HCT116 (cell line): ENCODE data around the gene TMEFF2. TPM values are rescaled to one million over a fixed set of nuclear protein-coding genes. Genes with fewer than 3 reads are reported as not detected.

Experiments used
- ATAC-seq: fragments of 200-7000 bp; cut with Tn5 transposase; 2 replicates; pipeline ENCODE4 v1.9.1; 2020; ENCODE audit warnings: mild to moderate bottlenecking, moderate library complexity
- BruUV-seq: library from RNA; stranded (reverse); fragments of 400-500 nt; replicated peaks from 2 replicates; lab custom pipeline; 2021; lab: Mats Ljungman, UMichigan
- CTCF ChIA-PET: fragments of 300-600 bp; sonication (Branson Sonifier 250); formaldehyde crosslinking; loops from one replicate; lab custom pipeline; 2021; ENCODE audit warnings: antibody characterized with exemption; lab: Charles Lee
- POLR2A ChIA-PET: fragments of 300-600, 350-600 bp; sonication (Branson Sonifier 250); formaldehyde crosslinking; loops from one replicate; lab custom pipeline; 2021; ENCODE audit warnings: antibody characterized with exemption; lab: Charles Lee
- RAD21 ChIA-PET, 2 experiments: fragments of 300-600 bp; sonication (Branson Sonifier 250); formaldehyde crosslinking; loops; one replicate each; lab custom pipeline; 2023; ENCODE audit warnings: low total read pairs in 2 of 2; ENCODE audit not compliant: uncharacterized antibody in 2 of 2, unreplicated experiment in 2 of 2, low non-redundant PET in 1 of 2; lab: Charles Lee
- DNase-seq: peaks from one replicate; pipeline ENCODE4 v3.0.0-alpha.2; 2010; ENCODE audit warnings: low read depth, low spot score
- H2AFZ ChIP-seq: fragments of 200-600 bp; shearing (Covaris generic), sonication (generic); 2 replicates; pipeline ENCODE4 v1.6.1; 2017; ENCODE audit warnings: low read depth, mixed run types, mixed read lengths, antibody characterized with exemption, low read length; ENCODE audit not compliant: poor library complexity, severe bottlenecking
- H3K27ac ChIP-seq: 2 replicates; pipeline ENCODE4 v1.5.1; 2012; ENCODE audit warnings: low read depth, low read length
- H3K27me3 ChIP-seq: fragments of 200-600 bp; sonication (generic); 2 replicates; pipeline ENCODE4 v1.6.1; 2016; ENCODE audit warnings: mixed run types, low read length, mixed read lengths; ENCODE audit not compliant: insufficient read depth
- H3K36me3 ChIP-seq, 2 experiments: fragments of 200-500 bp in 1 of 2; fragments of 200-600 bp in 1 of 2; sonication (Bioruptor generic) in 1 of 2; sonication (generic) in 1 of 2; 2 replicates each; pipeline versions ENCODE4 v1.5.1 to v1.6.1; 2014 to 2016; ENCODE audit warnings: low read length in 2 of 2, inconsistent platforms in 1 of 2, mixed read lengths in 1 of 2, mixed run types in 1 of 2; ENCODE audit not compliant: insufficient read depth in 2 of 2, control insufficient read depth in 1 of 2
- H3K4me1 ChIP-seq, 2 experiments: fragments of 200-600 bp in 1 of 2; sonication (generic) in 1 of 2; 2 replicates each; pipeline versions ENCODE4 v1.5.1 to v1.6.1; 2012 to 2017; ENCODE audit warnings: low read length in 2 of 2, inconsistent platforms in 1 of 2, mild to moderate bottlenecking in 1 of 2, mixed read lengths in 1 of 2, mixed run types in 1 of 2, moderate library complexity in 1 of 2; ENCODE audit not compliant: insufficient read depth in 2 of 2, control insufficient read depth in 1 of 2
- H3K4me2 ChIP-seq: fragments of 200-600 bp; sonication (generic); 2 replicates; pipeline ENCODE4 v1.6.1; 2017; ENCODE audit warnings: mixed run types, low read length, mixed read lengths
- H3K4me3 ChIP-seq, 2 experiments: fragments of 200-600 bp in 1 of 2; sonication (generic) in 1 of 2; replicated peaks in 1 of 2; 2 replicates each; pipeline ENCODE4 v1.5.1; 2011 to 2016; ENCODE audit warnings: low read length in 2 of 2, control low read depth in 1 of 2, low read depth in 1 of 2, mild to moderate bottlenecking in 1 of 2, mixed read lengths in 1 of 2, mixed run types in 1 of 2
- H3K79me2 ChIP-seq: fragments of 200-600 bp; sonication (generic); 2 replicates; pipeline ENCODE4 v1.6.1; 2017; ENCODE audit warnings: mild to moderate bottlenecking, mixed run types, low read length, moderate library complexity, mixed read lengths; ENCODE audit not compliant: insufficient read depth
- H3K9ac ChIP-seq: fragments of 200-600 bp; sonication (generic); 2 replicates; pipeline ENCODE4 v1.6.1; 2016; ENCODE audit warnings: low read length, mixed read lengths
- H3K9me2 ChIP-seq: fragments of 200-600 bp; sonication (generic), shearing (Covaris generic); 2 replicates; pipeline ENCODE4 v1.6.1; 2017; ENCODE audit warnings: mixed run types, mild to moderate bottlenecking, moderate library complexity; ENCODE audit not compliant: insufficient read depth
- H3K9me3 ChIP-seq, 2 experiments: fragments of 200-500 bp in 1 of 2; fragments of 200-600 bp in 1 of 2; sonication (Bioruptor generic) in 1 of 2; sonication (generic) in 1 of 2; 2 replicates each; pipeline ENCODE4 v1.6.1; 2014 to 2017; ENCODE audit warnings: low read length in 2 of 2, mixed read lengths in 2 of 2, inconsistent platforms in 1 of 2, low read depth in 1 of 2, mild to moderate bottlenecking in 1 of 2, mixed run types in 1 of 2, moderate library complexity in 1 of 2; ENCODE audit not compliant: control insufficient read depth in 1 of 2, insufficient read depth in 1 of 2
- H4K20me1 ChIP-seq: fragments of 200-600 bp; sonication (generic), shearing (Covaris generic); 2 replicates; pipeline ENCODE4 v1.6.1; 2017; ENCODE audit warnings: mixed run types, mild to moderate bottlenecking, moderate library complexity; ENCODE audit not compliant: insufficient read depth
- ATF3 ChIP-seq: IDR thresholded peaks from 2 replicates; pipeline ENCODE4 v1.6.1; 2012
- CEBPB ChIP-seq: IDR thresholded peaks from 2 replicates; pipeline ENCODE4 v1.6.1; 2012; ENCODE audit warnings: low read depth
- CTCF ChIP-seq, 3 experiments: fragments of 200-600 bp in 1 of 3; sonication (generic) in 1 of 3; IDR thresholded peaks in 2 of 3; conservative IDR thresholded peaks in 1 of 3; 2 replicates each; pipeline ENCODE4 v1.5.1; 2012 to 2017; ENCODE audit warnings: low read depth in 2 of 3, low read length in 2 of 3, antibody characterized with exemption in 1 of 3, borderline replicate concordance in 1 of 3, control low read depth in 1 of 3, mild to moderate bottlenecking in 1 of 3, mixed read lengths in 1 of 3, mixed run types in 1 of 3, moderate library complexity in 1 of 3; ENCODE audit not compliant: insufficient read depth in 1 of 3
- EGR1 ChIP-seq: IDR thresholded peaks from 2 replicates; pipeline ENCODE4 v1.6.1; 2012; ENCODE audit warnings: low read depth
- ELF1 ChIP-seq: IDR thresholded peaks from 2 replicates; pipeline ENCODE4 v1.6.1; 2012; ENCODE audit warnings: low read depth, borderline replicate concordance
- EZH2 ChIP-seq: fragments of 200-600 bp; sonication (generic); IDR thresholded peaks from 2 replicates; pipeline ENCODE4 v1.6.1; 2017; ENCODE audit warnings: antibody characterized with exemption, mixed run types
- EZH2phosphoT487 ChIP-seq: fragments of 200-600 bp; IDR thresholded peaks from 2 replicates; pipeline ENCODE4 v1.6.1; 2018; ENCODE audit warnings: antibody characterized with exemption, borderline replicate concordance
- FOSL1 ChIP-seq: IDR thresholded peaks from 2 replicates; pipeline ENCODE4 v1.6.1; 2012; ENCODE audit warnings: low read depth
- JUND ChIP-seq: IDR thresholded peaks from 2 replicates; pipeline ENCODE4 v1.6.1; 2012
- MAX ChIP-seq: IDR thresholded peaks from 2 replicates; pipeline ENCODE4 v1.6.1; 2012
- POLR2A ChIP-seq: IDR thresholded peaks from 2 replicates; pipeline ENCODE4 v1.7.0; 2011; ENCODE audit warnings: borderline replicate concordance; ENCODE audit not compliant: insufficient read depth, insufficient read length; ENCODE audit errors: extremely low read depth
- POLR2AphosphoS5 ChIP-seq: IDR thresholded peaks from 2 replicates; pipeline ENCODE4 v1.6.1; 2011; ENCODE audit warnings: mild to moderate bottlenecking, low read depth, low read length, moderate library complexity
- RAD21 ChIP-seq: IDR thresholded peaks from 2 replicates; pipeline ENCODE4 v1.6.1; 2012; ENCODE audit warnings: low read depth, mild to moderate bottlenecking
- REST ChIP-seq: IDR thresholded peaks from 2 replicates; pipeline ENCODE4 v1.6.1; 2012; ENCODE audit warnings: low read depth
- SIN3A ChIP-seq: IDR thresholded peaks from 2 replicates; pipeline ENCODE4 v1.6.1; 2012; ENCODE audit warnings: low read depth
- SP1 ChIP-seq: IDR thresholded peaks from 2 replicates; pipeline ENCODE4 v1.6.1; 2012; ENCODE audit warnings: low read depth
- YY1 ChIP-seq: IDR thresholded peaks from 2 replicates; pipeline ENCODE4 v1.6.1; 2011; ENCODE audit warnings: low read length, low read depth, moderate library complexity, mild to moderate bottlenecking; ENCODE audit not compliant: insufficient replicate concordance; ENCODE audit errors: extremely low read depth
- ZNF274 ChIP-seq: fragments of 200-500 bp; sonication (Bioruptor generic); IDR thresholded peaks from 2 replicates; pipeline ENCODE4 v1.6.1; 2014; ENCODE audit warnings: mild to moderate bottlenecking, low read depth, low read length, inconsistent platforms
- intact Hi-C: fragments of 100-400 bp; cut with micrococcal nuclease; formaldehyde crosslinking; loops from 2 replicates; pipeline ENCODE4 v1.10.0; 2022
- total RNA-seq: library from RNA; stranded (reverse); gene quantifications from one replicate; pipeline ENCODE4 v1.2.1, GENCODE V29; 2021; ENCODE audit not compliant: unreplicated experiment

TMEFF2 gene
- total RNA-seq, 1 experiment from 2014 or later: not detected

- RAD21 ChIA-PET: no interaction called here
- Histone ChIP-seq H2AFZ (no peak overlapping the region), H3K9ac (no peak overlapping the region), H3K27ac (no peak overlapping the region), H3K79me2 (no peaks in the 10 kb centered on the region), H3K4me3 (no peak overlapping the region), H3K9me3 (no peaks in the 10 kb centered on the region), H3K4me2 (no peak overlapping the region), H3K27me3 (no peaks in the 10 kb centered on the region), H4K20me1 (no peaks in the 10 kb centered on the region), H3K36me3 (no peaks in the 10 kb centered on the region), H3K9me2 (no peaks in the 10 kb centered on the region), H3K4me1 (no peaks in the 10 kb centered on the region)
- no peak for ATAC-seq
- POLR2A ChIA-PET: no interaction called here
- intact Hi-C loops: no loop called here
- TF ChIP-seq POLR2A (no peak), EGR1 (no peak), MAX (no peak), ZNF274 (no peak), EZH2 (no peak), SIN3A (no peak), ATF3 (no peak), SP1 (no peak), YY1 (no peak), ELF1 (no peak), EZH2phosphoT487 (no peak), REST (no peak), FOSL1 (no peak), JUND (no peak), CTCF (IDR thresholded peaks at IDR 0.05 in 2 of 3, conservative IDR thresholded peaks at IDR 0.05 in 1 of 3; ENCODE audit: borderline replicate concordance in 1 of 3, insufficient read depth in 1 of 3, low read depth in 2 of 3, low read length in 2 of 3) (no peak), POLR2AphosphoS5 (no peak), RAD21 (no peak), CEBPB (no peak)
- BruUV-seq: no TSS peak
- no peak for DNase-seq
- CTCF ChIA-PET: no interaction called here
These were observed 70.2 kb downstream of the TMEFF2 start for GRCh38 chr2:192124571-192124970.
